Activated effector memory CD4-positive, alpha-beta T cell treated with anti-CD3 and anti-CD28 coated beads, Interleukin-2, amount 50 U/mL, for 16 hours (primary cell): ENCODE measurements around the gene GFOD1.

Experiments
- DNase-seq: peaks from one replicate; pipeline ENCODE4 v3.0.0-alpha.2; 2020

GFOD1 gene

DNA sequence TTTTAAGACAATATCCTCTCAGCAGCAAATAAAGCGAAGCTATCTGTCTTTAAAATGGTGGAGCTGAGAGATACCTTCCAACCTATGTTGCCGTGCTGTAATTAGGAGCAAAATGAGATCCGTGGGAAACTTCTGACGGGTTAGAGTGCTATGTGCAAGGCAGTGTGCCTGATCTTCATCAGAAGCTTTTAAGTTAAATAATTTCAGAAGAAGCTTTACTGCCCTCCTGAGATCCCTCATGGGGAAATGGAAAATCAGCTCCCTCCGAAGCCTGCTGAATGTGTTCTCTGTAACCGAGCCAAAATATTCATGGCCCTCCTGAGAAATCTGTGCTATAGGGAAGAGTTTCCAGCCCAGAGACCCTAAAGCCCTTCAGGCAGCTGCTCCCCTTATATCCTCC, 115.3 kb downstream of the GFOD1 start:
- no peak for DNase-seq

DNA sequence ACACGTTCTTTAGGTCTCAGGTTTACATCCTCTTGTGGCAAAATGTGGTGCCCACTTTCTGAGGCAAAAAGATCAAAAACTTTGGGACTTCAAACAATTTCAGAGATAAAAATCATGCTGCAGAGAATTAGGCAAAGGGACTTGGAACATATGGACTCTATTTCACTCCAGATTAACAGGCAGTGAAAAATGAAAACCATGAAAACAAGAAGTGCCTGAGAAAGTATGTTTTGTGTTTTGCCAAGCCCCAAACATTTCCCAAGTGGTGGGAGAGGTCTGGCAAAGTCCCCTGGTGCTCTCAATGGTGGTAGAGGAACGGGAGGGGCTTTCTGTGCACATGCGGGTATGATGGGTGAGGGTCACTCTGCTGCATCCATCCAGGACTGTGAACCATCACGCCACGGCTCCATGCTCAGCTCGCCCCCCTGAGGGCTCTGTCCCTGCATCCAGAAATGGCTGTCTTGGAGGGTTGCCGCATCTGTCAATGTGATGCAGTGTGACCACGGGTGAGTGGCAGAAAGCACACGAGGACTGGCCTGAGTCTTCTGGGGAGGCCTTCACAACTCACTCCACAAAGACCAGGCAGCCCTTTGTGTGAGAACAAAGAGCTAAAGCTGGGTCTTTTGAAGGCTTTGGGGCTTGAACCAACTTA, 115.9 kb downstream of the GFOD1 start:
- DNase-seq = no peak

DNA sequence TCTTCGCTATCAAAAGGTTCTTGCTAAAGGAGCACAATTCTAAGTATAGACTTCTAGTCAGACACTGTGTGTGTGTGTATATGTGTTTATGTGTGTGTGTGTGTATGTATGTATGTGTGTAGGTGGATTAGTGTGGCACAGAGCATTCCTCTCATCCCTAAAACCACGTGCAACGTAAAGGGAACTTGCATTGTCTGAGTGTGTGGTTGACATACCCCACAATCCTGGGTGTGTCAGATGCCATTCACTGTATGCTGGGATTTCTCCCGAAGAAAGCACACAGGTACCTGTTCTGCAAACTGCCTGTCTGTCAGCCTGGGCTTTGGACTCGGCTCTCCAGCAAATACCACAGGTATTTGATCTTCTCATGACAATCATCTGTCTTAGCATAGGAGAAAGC, 116.8 kb downstream of the GFOD1 start:
- DNase-seq = no peak

DNA sequence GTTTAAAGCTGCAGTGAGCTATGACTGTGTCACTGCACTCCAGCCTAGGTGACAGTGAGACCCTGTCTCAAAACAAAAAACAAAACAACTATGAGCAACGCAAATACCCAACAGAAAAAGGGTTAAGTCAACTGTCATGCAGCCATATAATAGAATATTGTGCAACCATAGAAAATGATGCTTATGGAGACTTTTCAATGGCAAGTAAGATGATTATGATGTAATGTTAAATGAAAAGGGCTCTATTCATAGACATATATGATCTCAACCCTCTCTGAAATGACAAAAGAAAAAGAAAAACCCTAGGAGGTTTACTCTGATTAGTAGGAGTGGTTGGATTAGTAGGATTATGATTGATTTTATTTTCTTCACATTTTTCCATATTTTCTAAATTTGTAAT, 117.8 kb downstream of the GFOD1 start:
- DNase-seq = no peak

DNA sequence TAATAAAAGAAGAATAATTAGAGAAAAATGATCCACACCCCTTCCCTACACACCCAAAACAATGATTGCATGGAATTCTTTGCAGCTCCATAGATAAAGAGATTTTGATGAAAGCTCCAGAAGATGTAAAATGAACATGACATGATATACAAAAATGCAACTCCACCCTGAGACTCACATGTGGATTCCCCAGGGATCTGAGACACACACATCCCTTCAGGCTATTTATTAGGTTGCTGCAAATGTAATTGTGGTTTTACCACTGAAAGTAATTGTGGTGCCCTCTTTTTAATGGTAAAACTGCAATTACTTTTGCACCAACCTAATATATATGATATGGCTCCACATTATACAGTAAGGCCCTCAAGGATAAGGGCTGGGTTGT, 118.7 kb downstream of the GFOD1 start:
- DNase-seq = no peak

DNA sequence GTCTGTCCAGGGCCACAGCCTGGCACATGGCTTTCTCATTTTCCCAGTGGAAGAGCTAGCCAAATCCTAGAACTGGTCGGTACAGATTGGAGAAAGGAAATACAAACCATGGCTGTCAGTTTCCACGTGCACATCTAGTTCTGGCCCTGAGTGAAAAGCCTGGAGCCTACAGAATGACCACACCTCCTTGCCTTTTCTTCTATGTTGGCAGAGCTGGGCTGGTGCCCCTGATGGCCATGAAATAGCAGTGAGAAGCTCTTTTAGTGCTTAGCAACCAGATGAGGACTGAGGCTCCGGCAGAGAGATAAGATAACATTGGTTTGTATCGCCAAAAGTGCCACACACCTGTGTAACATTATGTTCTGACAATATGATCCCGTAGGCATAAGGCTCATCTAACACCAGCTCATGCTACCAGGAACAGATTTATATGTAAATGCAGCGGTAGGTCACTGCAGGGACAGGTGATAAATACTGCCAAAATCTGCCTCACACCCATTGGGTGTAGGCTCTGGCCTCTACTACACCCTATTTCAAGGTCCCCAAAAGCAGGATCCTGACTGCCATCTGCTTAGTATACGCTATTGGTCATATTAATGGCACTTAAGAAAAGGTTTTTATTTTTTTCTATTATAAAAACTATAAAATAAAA, 119.2 kb downstream of the GFOD1 start:
- DNase-seq = no peak

DNA sequence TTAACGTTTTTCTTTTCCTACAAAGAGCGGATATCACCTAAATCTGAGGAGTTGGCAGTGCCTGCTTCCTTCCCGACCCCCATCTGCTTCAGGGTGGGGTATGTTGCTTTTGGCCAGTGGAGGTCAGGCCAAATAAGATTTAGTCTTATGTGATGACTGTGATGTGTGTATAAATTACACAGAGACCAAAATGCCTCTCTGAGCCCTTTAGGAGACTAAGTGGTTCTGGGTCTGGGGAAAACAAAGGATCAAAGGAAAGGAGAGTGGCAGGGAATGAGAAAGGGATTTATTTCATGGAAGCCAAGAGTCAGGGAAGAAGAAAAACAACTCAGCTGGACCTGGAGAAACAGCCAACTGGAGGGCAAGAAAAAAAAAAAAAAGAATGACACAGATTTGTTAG, 120.0 kb downstream of the GFOD1 start:
- DNase-seq = no peak

DNA sequence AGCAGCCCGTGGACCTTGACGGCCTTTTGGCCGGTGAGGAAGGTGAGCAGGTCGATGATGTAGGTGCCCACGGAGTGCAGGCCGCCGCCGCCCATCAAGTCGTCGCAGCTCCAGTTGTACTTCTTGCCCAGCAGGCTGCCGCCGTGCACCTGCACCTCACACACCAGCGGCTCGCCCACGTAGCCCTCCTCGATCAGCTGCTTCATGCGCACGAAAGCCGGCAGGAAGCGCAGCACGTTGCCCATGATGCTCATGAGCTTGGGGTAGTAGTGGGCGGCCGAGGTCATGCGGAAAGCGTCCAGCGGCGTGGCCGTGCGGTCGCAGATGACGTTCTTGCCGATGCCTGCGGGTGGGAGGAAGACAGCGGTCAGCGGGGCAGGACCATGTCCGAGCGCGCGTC, 122.1 kb downstream of the GFOD1 start:
- no peak for DNase-seq

DNA sequence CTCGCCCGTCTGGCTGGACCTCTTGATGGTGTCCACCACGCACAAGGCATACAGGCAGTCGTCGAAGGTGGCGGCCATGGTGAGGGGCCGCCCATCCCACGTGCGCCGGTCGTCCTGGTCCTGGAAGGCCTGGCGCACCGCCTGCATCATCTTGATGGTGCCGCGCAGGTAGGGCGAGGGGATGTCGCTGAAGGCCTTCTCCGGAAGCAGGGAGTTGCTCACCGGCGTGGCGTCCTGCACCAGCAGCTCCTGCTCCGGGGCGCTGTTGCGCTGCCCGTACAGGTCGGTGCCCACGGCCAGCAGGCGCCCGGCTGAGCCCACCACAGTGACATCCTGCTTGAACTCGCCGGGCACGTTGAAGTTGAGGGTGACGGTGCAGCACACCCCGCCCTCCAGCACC, 122.6 kb downstream of the GFOD1 start:
- DNase-seq = no peak

DNA sequence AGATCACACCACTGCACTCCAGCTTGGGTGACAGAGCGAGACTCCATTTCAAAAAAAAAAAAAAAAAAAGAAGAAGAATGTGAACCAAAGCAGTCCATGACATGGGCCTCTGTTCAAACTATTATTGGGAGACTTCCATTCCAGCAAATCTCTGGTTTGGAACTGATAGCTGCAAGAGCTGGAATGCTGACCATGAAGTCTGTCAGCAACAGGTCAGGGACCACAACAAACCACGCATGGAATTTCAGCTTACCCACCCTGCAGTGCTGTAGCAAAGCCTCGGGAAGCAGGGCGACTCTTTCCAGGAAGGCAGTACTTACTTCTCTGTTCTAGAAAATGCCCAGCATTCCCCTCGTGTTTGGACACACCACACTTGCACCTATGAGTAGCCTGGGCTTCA, 125.0 kb downstream of the GFOD1 start:
- no peak for DNase-seq

DNA sequence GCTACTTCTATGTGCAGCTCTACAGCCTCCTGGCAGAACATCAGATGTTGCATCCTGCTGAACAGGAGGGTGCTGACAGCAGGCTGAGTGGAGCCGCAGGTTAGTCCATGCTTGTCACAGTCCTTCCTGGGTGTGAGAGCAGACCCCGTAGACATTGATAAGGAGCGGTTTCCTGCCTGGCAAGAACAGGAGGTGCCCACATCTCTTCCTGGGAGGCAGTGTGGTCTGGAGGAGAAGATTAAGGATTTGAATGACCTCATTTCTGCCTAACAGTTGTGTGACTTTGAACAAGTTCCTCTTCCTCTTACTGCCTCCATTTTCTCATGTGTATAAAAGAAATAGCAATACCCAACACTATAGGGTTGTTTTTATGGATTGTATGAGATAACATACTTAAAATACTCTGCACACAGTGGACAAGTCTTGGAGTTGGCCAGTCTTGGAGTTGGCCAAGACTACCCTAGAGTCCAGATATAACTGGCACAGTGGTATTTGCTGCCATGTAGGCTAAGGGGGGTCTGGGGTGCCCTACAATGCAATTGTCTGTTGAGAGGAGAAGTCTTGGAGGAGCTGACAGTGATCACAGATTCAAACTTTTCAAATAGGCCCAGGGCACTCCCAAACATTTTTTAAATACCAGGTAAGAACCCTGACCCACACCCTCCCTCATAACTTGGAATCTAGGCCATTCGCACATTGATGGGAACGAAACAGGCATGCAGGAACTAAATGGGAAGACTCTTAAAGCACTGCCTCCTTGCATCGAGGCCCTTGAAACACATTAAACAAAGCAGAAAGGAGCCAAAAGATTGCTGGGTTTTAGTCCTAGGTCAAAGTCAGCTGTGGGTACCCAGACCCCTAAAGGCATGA, 126.5 kb downstream of the GFOD1 start:
- DNase-seq = no peak

DNA sequence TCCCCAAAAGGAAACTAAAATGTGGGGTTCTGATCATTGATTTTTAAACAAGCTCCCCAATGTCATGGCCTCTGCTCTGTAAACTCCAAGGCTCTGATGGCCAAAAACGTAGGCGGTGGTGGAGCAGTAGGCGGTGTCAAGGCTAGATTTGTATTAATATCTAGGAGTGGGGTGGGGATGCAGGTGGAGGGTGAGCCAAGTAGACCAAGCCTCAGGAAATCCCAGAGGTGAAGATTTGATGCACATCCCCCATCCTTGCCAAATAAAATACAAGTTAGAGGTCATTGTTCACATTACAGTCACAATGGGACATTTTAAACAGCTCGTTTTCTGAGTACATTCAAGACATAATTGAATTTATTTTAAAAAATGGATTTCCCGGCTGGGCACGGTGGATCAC, 128.1 kb downstream of the GFOD1 start:
- no peak for DNase-seq

DNA sequence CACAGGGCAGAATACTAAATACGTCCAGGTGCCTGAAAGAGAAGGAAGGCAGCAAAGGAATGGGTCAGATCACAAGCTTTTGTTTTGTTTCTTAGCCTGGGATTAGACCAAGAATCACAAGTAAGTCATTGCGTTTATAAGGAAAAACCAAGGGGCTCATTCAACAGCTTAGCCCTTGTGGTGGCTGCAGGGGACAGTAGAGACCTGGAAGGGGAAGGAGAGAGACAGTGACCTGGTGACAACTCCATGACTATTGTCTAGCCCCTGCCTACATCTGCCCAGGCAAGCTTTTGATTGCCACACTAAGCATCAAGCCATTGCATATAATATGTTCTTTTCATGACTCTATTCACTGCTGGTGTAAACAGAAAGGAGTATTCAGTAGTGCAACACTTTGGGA, 128.9 kb downstream of the GFOD1 start:
- no peak for DNase-seq

DNA sequence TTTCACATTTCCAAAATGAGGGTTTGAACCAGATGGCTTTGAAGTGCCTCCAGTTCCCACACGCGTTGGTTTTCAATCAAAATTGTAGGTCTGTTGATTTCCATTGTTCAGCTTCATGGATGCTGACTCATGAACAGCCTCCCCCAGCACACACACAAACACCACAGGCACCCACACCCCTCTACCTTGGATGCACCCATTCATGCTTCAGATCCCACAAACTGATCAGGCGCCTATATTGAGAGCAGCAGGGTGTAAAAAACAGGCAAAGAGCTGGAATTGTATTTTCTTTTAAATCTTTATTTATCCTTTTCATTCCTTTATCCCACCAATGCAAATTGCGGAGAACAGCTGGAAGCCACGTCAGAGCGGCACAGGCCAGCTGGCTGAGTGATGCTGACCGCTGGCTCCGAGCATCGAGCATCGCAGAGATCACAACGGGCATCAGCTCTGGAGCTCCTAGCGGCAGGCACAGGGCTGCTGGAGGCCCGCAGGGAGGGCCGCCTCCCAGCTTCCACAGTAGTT, 129.8 kb downstream of the GFOD1 start:
- DNase-seq = no peak

DNA sequence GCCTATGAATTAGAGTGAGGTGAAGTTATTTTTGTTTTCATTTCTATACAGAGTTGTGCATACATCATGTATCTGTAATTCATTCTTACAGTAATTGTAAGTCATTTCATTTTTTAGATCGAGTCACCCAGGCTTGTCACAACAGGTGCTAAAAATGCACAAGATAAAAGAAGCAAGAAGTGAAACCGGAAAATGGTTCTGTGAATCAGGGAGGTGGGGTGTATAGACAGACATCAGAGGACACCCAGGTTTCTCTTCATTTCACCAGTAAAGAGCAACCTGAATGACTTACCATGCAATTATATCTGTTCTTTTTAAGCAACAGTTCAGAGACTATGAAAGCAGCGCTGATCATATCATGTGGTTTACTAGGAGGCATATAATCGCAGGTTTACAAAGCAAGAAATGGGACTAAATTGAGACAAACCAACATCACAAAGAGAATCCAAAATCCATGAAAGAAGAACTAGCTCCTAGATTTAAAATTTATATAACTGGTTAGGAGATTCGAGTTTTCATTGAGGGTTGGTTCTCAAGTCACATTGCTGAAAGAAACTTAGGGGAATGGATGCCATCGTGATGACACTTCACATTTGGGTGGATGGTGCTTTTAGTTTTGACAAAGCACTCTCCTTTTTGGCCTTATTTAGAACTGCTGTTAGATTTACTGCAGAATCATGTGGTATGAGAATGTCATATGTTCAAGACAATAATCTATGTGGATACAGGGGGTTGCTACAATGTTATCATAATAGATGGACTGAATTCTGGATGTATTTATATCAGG, 131.2 kb downstream of the GFOD1 start:
- no peak for DNase-seq

DNA sequence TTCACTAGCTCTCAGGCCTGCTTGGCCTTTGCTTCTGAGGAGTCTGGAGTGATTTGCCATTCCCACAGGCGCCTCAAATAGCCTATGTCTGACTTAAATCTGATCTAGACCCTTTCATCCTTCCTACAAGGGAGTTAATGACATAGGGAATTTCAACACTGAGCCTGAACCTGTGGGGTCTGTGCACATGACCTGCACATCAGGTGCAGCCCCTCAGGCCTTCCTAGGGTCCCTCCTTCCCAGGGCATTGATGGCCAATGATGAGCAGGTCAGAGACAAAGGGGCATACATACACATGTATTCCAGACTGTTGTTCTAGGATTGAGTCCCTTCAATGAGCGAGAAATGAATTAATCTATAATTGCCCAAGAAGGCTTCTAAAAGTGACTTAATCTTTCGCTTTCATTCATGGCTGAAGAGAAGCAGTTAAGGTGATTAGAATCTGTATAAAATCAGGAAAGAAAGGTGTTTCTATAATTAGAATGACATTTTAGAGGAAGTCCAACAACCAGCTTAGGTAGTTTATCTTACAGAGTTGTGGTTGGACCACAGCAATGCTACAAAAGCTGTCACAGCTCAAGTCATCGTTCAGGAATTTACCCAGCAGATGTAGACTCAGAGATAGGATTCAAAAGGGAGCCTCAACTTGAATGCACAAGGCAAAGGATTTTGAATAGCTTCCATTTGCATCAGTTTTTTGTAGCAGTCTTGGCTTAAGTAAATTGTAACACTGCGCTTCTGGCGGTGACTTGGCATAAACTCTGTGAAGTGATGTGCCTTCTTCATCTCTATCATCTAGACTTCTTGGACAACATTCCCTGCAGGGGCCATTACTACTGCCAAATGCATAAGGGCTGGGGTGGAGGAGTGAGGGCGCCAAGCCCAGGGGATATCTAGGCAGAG, 132.1 kb downstream of the GFOD1 start:
- DNase-seq = peak; percentile 65

DNA sequence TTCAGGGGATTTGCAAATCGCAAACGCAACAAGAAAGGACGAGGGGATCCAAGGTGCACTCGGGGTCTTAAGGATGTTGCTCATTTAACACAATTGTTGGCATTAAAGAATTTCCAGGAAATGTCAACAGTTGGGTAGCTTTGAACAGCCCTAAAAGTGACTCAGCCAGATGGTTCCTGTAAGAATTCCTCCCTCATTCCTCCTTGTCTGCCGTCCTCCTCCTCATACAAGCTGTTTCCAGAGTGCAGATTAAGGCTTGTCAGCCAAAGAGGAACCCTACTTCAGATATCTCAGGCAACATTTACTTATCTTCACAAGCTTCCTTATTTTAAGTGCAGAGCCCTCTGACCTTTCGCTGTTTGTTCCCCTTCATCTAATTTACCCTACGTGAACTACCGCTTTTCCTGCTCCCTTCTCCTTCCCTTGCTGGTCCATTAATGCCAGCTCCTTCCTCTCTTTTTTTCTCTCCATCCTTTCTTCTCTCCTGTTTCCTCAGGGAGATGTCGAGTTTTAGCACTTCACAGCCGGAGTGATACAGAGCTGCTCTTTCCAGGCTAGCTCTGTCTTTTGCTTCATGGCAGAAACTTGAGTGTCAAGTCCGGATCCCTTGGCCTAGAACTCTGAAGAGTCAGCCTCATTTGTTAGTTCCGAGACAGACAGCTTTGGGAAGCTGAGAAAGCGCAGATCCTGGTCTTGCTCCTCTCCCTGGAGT, 132.9 kb downstream of the GFOD1 start:
- DNase-seq = no peak

DNA sequence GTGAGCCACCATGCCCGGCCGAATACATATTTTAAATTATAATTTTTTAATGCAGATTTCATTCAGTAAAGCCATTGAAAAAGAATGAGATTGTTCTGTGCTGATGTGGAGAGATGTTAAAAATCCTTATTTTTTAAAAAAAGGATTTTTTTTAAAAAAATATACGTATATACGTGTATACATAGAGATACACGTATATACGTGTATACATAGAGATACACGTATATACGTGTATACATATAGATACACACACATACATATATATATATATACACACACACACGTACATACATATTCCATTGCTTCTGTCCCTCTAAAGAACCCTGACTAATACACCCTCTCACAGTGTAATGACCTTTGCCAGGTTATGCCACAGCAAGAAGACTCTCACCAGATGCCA, 135.2 kb downstream of the GFOD1 start:
- no peak for DNase-seq

DNA sequence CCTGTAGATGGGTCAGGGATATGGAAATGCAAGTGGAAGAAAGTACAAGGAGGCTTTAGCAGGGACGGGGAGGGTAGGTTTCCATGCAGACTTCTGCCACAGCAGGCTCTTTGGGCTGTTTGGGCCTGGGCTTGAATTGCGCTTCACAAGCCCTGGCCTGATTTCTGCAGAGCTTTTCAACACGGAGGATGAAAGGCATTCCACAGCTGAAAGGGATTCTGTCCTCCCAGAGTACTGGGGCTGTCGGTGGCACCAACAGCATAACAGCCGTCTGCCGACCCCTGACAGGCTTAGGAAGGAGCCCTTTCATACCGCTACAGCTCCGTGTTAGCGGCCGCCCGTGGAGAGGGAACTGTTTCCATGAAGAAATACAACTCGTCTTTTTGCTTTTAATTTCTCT, 136.1 kb downstream of the GFOD1 start:
- no peak for DNase-seq

DNA sequence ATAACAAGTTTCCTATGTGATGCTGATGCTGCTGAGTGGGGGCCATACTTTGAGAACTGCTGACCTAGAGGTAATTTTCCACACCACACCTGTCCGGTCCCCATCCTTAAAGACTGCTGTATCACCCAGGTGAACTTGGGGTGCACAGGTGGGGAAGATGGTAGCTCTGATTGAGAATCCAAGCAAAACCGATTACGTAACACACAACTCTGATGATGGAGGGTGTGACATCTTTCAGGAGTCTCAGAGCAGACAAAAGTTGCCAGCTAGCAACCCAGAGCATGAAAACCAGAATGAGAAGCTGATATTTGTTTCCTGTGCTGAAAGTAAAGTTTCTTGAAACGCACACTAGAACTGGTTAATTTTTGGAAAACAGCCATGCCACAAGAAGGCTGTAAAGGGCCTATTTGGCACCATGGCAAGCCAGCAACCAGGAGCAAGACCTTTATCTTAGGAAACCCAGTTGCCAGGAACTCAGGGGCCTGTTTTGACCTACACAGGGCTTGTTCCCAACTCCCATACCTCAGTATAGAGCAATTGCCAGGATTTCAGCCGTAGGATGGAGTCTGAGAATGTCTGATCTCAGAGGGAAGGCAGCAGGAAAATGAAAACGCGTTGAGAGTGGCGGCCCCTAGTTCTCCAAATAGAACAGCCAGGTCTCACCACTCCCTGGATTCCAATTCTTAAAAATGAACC, 137.4 kb downstream of the GFOD1 start:
- no peak for DNase-seq
